ENCODE data around the gene KLK1.

Gene KLK1

DNA sequence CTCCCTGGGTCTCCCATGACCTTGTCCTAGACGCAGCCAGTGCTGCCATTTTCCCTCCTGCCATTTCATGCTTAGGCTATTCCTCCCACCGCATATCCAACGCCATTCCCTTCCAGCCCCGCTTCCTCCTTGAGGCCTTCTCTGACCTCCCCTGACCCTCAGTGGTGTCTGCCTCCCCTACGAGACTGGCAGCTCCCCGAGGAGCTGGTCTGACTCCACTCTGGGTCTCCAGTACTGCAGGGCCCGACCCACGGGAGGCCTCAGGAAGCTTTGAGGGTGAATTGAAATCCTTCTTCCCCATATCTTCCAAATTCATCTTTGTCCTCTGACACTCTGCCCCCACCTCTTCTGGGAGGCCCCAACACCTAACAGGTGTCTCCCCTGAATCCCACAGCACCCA, 9.1 kb upstream of the KLK1 start:
- H3K4me3 ChIP-seq (replicated peaks; ENCODE audit: low read depth, low read length), result no peak overlapping the region
- TF ChIP-seq, protein P1, sequence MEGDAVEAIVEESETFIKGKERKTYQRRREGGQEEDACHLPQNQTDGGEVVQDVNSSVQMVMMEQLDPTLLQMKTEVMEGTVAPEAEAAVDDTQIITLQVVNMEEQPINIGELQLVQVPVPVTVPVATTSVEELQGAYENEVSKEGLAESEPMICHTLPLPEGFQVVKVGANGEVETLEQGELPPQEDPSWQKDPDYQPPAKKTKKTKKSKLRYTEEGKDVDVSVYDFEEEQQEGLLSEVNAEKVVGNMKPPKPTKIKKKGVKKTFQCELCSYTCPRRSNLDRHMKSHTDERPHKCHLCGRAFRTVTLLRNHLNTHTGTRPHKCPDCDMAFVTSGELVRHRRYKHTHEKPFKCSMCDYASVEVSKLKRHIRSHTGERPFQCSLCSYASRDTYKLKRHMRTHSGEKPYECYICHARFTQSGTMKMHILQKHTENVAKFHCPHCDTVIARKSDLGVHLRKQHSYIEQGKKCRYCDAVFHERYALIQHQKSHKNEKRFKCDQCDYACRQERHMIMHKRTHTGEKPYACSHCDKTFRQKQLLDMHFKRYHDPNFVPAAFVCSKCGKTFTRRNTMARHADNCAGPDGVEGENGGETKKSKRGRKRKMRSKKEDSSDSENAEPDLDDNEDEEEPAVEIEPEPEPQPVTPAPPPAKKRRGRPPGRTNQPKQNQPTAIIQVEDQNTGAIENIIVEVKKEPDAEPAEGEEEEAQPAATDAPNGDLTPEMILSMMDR (IDR thresholded peaks at IDR 0.05; ENCODE audit: low read depth, low read length, missing control alignments), result no peak
- no peak for DNase-seq (ENCODE audit: extremely low read depth, low read depth)

DNA sequence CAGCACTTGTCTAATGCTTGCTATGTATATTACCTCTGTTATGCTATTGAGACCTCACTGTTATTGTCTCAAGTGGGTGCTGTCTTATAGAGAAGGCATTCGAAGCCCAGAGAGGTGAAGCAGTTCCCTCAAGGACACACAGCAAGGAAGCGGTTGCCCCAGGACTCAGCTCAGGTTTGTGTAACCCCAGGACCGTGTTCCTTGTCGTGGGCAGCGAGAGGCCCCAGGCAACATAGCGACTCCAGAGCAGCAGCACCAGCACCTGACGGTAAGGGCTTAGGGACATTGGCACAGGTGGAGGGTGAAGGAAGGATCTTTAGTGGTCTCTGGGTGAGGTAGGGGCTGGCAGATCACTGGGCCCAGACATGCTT, 7.4 kb upstream of the KLK1 start:
- no peak for DNase-seq (ENCODE audit: extremely low read depth, low read depth)
- no peak overlapping the region for H3K4me3 ChIP-seq (replicated peaks; ENCODE audit: low read depth, low read length)
- TF ChIP-seq, protein P1 (IDR thresholded peaks at IDR 0.05; ENCODE audit: low read depth, low read length, missing control alignments), result no peak

DNA sequence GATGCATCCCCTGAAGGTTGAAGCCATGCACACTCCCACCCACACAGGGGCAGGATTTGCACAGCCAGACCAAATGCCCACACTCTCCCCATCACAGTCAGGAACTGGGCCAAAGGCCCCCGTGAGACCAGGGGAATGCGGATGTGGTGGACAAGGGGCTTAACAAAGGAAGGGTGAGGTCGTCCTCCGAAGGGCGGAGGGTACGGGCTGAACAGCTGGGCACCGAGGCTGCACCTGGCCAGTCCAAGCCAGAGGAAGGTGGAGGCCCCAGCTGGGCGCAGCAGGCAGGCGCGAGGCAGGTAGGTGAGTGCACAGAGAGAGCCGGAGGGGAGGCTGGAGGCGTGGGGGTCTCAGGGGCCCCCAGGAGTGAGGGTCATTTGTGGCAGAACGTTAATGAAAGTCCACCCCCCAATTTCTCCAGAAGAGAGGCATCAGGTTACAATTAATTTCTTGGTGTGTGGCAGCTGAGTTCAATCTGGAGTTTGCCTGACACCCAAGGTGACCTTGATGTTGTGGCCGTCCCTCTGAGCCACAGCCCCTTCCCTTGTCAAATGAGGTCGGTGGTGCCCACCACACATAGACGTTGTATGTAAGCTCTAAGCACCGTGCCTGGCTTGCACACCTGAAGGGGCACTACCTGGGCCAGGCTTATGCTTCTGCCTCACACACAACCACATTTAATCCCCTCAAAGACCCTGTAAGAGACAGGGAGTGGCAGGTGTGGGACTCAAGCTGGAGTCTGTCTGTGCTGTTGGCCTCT, 6.9 kb upstream of the KLK1 start:
- DNase-seq (ENCODE audit: extremely low read depth, low read depth), result no peak

DNA sequence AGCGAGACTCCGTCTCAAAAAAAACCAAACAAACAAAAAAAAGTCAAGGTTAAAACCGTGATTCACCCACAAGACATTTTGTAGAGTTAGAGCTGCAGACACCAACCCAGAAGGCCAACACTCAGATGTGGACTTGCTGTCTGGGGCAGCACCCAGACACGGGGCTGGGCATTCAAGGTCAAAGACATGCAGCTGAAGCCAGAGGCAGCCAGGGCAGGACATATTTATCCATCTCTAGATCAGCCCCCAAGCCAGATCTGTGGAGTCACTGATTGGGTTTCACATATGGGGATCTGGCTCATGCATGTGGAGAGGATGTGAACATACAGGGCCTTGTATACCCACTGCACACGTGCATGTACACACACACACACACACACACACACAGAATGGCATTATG, 6.2 kb upstream of the KLK1 start:
- no peak for DNase-seq (ENCODE audit: extremely low read depth, low read depth)
- no peak overlapping the region for H3K4me3 ChIP-seq (replicated peaks; ENCODE audit: low read depth, low read length)
- TF ChIP-seq, protein P1 (IDR thresholded peaks at IDR 0.05; ENCODE audit: low read depth, low read length, missing control alignments), result no peak

More for the DNA sequence above, 6.9 kb upstream of the KLK1 start:
- H3K4me3 ChIP-seq (replicated peaks; ENCODE audit: low read depth, low read length), result no peak overlapping the region
- TF ChIP-seq, protein P1 (IDR thresholded peaks at IDR 0.05; ENCODE audit: low read depth, low read length, missing control alignments), result no peak

DNA sequence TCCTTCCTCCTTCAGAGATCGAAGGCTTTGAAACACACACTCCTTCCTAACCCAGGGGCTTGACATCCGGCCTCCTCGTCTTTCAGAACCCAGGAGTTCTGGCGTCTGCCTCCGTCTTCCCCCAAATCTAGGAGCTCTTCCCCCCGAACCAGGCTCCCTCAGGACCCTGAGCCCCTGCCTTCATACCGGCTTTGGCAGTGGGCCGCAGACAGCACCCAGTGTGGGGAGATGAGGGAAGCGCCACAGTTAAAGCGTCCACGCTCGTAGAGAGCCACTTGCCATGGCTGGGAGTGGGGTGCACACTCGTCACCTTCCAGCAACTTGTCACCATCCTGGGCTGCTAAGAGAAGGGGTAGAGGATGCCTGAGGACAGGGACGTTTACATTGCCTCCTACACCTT, 3.9 kb upstream of the KLK1 start:
- no peak overlapping the region for H3K4me3 ChIP-seq (replicated peaks; ENCODE audit: low read depth, low read length)
- DNase-seq (ENCODE audit: extremely low read depth, low read depth), result no peak
- TF ChIP-seq, protein P1 (IDR thresholded peaks at IDR 0.05; ENCODE audit: low read depth, low read length, missing control alignments), result no peak

DNA sequence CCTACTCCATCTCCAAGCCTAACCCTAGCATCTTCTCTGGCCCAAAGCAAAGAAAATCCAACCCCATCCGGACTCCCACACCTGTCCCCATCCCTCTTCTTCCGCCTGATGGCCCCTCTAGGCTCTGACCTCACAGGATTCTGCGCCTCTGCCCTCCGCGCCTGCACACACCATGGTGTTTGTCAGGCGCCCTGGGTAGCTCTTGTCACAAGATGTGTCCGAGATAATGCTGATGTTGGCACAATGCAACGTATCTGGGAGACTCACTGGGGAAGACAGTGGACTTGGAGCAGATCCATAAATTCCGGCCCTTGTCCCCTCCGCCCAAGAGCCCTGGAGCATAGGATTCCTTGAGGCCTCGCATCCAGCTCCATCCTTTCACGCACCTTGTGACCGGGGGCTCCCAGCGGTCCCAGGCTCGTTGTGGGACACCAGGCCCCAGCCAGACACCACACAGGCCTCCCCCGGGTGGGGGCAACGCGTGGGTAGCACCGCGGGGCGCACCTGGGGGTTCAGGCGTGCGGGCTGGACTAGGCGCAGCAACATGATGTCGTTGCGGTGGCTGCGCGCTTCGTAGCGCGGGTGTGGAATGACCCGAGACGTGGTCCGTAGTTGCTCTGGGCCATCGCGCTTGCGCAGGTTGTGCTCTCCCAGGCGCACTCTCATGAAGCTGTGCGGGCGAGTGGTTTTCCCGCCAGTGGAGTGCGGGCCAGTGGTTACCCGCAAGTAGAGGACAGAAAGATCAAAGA, 3.1 kb upstream of the KLK1 start:
- TF ChIP-seq, protein P1 (IDR thresholded peaks at IDR 0.05; ENCODE audit: low read depth, low read length, missing control alignments), result no peak
- H3K4me3 ChIP-seq (replicated peaks; ENCODE audit: low read depth, low read length), result no peak overlapping the region
- no peak for DNase-seq (ENCODE audit: extremely low read depth, low read depth)
